HG02852 (cell line): Measurements from ENCODE around the gene BTG4.

Source experiments
- ATAC-seq: cut with Tn5 transposase; IDR thresholded peaks from one replicate; pipeline ENCODE4 v1.9.1; 2021; ENCODE audit warnings: mild to moderate bottlenecking, moderate library complexity; ENCODE audit not compliant: unreplicated experiment

Gene BTG4

DNA sequence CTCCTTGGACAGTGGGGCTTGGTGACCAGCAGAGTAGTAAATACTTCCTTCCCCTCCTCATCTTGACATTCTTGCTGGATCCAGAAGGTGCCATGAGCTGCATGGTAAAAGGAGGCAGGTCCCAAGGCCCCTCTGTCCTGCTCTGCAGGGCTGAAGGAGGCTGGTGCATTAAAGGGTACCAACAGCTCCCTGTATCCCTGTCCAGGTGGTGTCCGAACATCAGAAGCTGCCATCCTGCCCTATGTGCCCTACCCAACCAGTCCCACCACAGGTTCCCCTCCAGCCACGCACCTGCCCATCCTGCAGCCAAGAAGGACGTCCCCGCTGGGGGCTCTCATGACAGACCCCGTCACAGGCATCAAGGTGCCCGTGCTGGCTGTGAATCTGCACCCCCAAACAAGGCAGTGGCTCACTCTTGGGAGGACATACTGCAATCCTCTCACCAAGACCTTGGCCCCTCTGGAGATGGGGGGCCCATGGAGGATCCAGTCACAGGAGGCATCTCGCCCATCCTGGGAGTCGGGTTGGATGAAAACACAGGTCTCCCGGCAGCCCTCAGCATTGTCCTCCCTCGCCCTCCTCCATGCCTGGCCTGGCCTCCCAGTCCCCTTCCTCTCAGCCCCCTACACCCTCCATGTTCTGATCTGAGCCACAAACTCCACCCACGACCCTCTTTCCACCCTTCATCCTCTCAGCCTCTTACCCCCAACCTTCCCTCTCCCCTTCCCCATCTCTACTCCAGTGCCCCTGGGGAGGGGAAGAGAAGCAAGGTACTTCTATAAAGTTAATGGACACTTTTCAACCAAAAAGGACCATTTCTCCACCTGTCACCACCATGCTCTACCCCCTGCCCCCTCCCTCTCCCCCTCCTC, 55.1 kb downstream of the BTG4 start:
- no peak for ATAC-seq

DNA sequence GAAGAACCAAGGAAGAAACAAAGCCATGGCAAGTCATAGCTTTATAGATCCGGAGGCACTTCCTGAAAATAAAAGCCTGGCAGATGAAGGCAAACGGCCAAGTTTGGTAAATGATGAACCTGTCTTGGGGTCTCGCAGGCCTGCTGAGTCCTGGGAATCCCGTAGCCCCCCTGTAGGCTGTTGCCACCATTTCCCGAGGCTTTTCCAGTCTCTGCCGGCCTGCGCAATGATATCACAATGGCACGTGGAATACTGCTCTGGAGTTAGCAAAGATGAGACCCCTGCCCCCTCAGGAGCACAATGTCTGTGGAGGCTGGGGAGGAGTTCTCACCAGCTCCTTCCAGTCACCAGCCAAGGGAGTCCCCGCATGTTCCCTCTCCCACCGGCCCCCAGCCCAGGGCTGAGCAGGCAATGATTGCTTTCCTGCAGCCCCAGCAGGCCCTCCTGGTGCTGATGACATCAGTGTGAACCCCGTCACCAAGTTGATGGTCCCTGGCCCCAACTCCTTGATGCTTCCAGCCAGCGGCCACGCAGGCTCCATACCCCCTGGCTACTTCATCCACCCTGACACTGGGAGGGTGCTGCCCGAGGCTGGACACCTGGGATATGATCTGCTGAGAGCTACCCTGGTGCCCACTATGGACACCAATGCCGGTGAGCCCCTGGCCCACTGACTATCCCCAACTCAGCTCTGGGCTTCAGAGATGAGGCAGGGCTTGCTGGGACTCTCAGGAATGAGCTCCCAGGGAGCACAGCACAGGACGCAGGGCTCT, 55.9 kb downstream of the BTG4 start:
- no peak for ATAC-seq

DNA sequence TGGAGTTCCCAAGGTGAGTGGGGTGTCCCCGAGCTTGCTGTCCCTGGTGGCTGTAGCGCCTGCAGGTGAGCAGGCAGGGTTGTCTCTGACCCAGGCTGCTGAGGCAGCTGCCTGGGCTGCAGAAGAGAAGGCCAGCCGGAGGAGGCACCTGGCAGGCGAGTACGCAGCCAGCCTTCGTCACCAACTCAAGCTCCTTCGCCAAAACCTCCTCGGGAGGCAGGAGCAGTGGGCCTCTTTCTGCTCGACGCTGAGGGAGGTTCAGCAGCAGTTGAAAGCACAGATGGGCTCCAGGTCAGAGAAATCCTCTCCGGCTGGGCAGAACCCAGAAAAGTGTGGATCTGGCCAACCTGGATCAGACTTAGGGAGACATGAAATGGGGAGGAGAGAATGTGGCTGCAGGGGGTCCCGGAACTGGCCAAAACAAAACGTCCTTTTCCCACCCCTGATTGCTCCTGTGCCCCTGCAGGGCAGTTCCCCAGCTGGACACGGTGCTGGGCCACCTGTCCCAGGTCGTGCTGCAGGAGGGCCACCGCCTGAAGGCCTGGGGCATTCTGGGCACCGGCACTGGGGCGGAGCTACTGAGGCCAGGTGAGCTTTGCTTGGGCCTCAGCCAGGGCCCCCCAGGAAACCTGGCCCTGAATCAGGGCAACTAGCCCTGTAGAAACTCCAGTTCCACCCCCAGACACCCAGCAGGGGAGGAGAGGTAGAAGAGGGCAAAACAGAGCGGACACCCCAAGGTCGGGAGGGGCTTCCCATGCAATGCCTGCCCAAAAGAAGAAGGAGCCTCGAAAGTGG, 56.7 kb downstream of the BTG4 start:
- no peak for ATAC-seq

DNA sequence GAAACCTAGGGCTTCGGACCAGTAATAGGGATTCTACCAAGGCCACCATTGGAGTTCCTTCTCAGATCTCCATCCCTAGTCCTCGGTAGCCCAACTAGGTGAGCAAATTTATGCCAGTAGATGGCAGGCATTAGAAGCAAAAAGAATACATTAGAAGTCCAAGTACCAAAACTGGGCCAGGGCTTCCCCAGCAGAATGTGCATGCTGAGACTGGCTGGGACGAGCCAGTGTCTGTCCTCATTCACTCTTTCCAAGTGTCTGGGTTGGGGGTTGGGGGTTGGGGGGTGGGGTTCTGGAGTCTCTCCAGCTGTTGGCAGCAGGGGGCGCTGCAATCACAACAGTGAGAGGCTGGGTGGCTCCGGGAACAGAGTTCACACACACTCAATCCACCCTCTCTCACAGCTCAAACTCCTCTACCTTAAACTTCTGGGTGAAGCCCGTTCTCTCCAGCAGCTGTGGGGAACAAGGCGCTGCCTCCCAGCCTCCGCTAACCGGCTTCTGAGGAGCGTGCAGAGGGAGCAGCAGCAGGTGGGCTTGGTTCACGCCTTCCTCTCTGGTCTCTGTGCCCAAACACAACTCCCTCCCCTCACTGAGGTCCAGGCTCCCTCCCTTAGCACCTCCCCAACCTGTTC, 57.5 kb downstream of the BTG4 start:
- ATAC-seq, result no peak

DNA sequence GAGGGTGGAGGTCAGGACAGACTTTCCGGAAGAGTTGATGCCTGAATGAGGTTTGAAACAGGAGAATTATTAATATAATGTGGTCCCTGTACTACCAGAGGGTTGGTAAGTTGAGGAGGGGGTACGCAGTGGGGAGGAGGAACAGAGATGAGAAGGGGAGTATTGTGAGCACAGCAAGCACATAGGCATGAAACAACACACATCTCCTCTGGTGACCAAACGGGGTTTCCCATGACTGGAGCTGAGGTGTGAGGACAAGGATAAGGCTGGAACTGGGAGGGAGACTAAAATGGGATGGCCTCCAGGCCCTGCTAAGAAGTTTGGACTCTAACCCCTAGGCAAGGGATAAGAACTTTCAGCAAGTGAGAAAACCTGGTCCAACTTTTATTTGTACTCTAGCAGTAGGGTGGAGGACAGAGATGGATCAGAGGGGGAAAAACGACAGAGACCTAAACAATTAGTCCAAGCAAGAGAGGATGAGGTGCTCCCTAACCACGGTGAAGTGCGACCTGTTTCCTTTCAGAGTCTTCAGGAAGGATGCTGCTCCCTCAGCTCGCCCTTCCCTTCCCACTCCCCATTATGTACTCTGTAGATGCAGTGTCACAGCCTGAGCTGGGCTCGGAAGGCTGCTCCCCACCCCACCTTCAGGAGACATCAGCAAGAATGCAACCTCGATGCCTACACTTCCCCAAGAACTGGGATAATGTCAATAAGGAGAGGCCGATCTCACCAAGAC, 59.2 kb downstream of the BTG4 start:
- ATAC-seq, result no peak

DNA sequence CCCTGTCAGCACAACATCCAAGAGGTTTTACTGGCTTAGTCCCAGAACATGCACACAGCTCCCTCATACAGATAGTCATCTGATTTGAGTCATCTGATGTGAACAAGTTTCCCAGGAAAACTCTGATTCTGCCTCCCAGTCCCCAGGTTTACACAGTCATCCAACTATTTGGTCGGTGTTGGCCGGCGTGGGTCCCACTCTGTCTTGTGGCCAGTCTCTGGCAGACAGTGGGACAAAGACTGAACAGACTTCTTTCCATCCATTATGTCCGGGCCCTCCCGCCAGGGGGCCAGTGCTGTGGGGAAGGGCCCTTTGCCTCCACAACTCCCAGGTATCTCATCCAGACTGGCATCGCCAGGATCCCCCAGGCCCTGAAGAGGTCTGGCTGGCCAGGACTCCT, 60.0 kb downstream of the BTG4 start:
- no peak for ATAC-seq

DNA sequence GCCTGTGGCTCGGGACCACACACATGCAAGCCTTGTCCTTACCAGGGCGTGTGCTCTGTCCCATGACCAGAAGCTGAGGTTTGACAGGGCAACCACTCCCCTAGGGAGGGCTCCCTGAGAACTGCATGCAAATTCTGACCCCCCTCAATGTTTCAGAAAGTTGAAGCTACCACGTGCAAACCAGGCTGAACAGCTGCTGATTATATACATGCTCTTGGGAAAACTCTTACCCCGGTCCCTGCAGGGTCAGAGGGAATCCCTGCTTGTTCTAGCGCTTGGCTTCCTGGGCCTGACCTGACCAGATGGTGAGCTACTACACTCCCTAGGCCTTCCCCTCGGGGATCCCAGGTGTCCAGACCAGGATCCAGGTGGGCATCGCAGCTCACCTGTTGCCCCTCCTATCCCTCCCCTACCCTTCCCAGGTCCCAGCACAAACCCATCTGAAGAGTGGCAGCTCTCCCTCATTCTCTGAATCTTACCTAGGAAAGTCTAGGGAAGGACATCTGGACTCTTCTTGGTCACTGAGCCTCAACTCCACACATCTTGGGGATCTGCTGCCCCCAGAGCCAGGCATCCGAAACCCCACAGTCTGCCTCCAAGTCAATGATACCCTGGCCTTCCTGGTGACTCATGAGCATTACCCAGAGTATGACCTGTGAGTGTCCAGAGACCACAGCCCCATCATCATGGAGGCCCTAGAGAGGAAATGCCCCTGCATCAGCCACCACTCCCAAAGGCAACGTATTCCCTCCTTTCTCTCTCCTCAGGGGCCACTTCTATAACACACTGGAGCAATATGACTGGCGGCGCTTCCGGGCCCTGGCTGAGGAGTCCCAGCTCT, 61.5 kb downstream of the BTG4 start:
- ATAC-seq, result peak; percentile 79

DNA sequence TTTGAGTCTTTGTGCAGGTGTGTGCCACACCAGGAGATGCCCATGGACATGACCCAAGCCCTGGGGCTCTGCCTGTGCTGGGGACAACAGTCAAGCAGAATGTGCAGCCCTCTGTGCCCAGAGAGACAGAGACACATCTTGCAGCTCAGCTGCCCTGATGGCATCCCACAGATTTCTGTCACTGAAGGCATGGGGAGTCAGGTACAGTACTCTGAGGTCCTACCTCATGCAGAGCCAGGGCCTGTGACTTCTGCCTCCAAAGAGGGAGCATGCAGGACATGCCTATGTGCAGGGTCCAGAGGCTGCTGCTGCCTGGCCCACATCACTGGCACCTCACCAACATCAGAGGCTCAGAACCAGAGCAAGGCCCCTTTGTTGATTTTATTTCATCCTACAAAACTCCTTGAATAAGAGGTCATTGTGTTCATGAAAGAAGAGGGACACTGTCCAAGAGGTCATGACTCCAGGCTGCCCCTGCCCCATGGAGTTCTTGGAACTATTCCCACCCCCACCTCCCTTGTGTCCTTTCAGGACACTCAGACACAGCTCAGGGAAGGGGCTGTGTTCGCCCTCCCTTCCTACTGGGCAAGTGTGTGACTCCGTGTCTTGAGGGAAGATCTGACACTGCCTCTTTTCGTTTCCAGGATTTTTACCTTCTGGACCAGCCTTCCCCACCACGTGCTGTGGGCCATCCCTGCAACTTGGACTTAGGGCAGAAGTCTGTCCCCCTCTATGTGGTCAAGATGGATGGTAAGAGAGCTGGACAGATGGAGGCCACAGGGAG, 62.3 kb downstream of the BTG4 start:
- no peak for ATAC-seq

DNA sequence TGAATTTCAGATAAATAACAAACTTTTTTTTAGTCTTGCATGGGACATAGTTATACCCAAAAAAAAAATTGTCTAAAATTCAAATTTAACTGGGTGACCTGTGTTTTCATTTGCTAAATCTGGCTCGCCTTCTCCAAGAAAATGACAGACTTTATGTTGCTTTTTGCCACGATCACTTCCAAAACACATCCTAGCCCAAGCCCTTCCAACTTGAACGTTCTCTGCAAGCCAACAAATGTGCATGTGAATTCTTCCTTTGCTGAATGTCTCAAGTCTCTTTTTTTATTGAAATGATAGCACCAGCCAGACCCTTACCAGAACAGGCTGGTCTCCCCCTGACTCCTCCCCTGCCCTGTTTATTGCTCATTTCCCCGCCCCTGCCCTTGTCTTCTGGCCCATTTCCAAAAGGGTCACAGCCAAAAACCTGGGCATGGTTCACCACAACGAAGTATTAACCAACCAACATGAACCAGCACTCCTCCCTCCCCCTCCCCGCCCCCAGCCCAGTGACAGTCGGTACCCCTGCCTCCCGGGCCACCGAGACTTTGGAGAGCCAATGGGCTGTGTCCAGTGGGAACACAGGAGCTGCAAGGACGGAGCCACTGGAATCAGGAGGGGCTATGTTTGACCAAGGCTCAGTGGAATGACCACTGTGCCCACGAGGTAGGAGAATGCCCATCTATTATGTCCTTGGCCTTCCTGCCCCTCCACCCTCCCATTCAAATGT, 63.2 kb downstream of the BTG4 start:
- ATAC-seq, result no peak

DNA sequence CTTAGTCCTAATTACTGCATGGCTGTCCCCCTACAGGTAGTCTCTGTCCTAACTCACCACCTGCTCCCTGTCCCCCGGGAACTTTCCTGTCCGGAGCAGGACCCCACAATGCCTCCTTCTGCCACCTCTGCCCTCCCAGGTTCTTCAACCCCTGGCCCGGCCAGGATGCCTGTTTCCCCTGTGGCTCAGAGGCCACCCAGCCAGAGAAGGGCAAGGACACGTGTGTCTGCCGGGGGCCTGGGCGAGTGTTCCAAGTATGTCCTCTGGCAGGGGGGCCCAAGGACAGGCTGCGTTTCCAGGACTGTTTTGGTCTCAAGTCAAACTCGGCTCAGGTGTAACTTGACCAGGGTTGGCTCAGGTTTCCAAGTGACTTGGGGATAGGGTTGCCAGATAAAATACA, 63.8 kb downstream of the BTG4 start:
- ATAC-seq, result no peak

DNA sequence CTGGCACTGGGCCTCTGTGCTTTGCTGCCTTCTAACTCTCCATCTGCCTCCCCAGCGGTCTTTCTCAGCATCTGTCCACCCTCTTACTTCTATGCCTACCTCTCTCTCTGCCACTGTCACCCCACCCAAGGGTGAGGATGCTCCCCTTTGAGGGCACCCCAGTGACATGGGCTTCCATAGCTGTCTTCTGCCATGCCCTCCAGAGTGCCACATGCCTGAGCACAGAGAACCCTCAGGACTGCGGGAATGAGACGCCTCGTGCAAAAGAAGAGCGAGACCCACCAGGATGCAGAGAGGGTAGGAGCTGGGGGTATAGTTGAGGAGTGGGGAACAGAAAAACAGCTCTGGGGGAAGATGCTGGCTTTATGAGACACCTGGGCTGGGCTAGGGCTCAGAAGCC, 64.3 kb downstream of the BTG4 start:
- ATAC-seq, result no peak

DNA sequence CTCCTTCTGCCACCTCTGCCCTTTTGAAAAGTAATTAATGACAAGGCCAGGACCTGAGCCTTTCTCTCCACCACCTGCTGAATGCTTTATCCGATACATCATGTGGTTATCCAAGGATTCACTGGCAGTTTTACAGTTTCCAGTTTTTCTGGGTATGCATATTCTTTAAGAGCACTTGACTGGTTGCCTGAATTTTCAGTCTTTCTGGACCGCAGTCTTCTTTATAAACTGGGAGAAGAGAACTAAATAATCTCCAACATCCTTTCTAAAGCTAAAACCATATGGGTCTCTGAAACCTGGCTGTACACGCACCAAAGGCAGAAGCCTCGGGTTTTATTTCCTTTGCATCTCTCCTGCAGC, 65.1 kb downstream of the BTG4 start:
- ATAC-seq, result no peak

DNA sequence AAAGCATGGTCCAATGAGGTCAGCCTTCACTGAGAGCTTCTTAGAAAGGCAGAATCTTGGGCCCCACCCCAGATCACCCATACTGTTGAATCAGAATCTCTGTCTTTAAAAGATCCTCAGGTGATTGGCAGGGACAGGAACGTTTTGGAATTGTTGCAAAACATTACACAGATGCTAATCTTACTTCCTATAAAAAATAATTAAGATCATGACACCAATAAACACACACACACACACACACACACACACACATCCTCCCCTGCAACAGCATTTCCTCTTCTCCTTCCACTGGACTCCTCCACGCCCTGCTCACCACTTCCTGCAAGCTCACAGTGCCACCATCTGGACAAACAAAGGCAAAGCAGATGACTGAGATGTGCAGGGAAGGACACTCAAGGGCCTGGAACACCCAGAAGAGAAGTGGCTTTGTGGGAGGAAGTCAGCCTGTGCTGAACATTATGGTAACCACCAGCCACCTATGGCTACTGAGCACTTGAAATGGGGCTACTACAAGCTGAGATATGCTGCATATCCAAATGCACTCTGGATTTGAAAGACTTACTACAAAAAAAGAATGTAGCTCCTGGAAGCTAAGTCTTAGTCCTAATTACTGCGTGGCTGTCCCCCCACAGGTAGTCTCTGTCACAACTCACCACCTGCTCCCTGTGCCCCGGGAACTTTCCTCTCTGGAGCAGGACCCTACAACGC, 65.6 kb downstream of the BTG4 start:
- ATAC-seq, result peak; percentile 88

DNA sequence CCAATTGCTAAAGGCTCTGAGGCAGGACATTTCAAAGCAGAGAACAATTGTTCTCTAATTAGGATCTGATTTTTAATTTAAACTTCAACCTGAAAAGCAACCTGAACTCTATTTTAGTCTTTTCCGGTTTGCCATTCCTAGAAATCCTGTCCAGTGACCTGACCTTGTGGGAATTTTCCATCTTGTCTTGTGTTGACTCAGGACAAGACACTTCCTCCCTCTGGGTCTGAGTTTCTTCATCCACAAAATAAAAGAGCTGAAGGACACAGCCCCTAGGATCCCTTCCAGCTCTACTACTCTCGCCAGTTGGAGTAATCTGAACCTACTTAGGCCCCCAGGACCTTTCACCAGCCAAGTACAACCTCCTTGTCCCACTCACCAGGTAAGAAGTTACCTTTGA, 66.6 kb downstream of the BTG4 start:
- ATAC-seq, result no peak
